Common myeloid progenitor, CD34-positive (primary cell): Measurements from ENCODE around the gene SNX15.
A peak's percentile ranks its signal among the peaks of the same experiment; 100 is the strongest.

Experiments
- CTCF ChIA-PET: fragments of 350-600 bp; sonication (Branson Sonifier 250); formaldehyde crosslinking; loops from one replicate; lab custom pipeline; 2021; ENCODE audit warnings: antibody characterized with exemption; lab: Charles Lee
- POLR2A ChIA-PET: fragments of 350-600 bp; sonication (Branson Sonifier 250); formaldehyde crosslinking; loops from one replicate; lab custom pipeline; 2021; ENCODE audit warnings: antibody characterized with exemption; lab: Charles Lee
- DNase-seq, 3 donors: peaks; one replicate each; pipeline versions ENCODE4 v3.0.0 to v3.0.0-alpha.2; 2013
- H3K27ac ChIP-seq, 2 experiments: 1 replicate in 1 of 2; 2 replicates in 1 of 2; pipeline ENCODE4 v1.7.0; 2013; ENCODE audit warnings: inconsistent platforms in 2 of 2, low read length in 2 of 2, mild to moderate bottlenecking in 2 of 2, low read depth in 1 of 2, moderate library complexity in 1 of 2; ENCODE audit not compliant: severe bottlenecking in 2 of 2, insufficient read depth in 1 of 2, poor library complexity in 1 of 2
- H3K27me3 ChIP-seq, 5 experiments: replicated peaks in 2 of 5; 1 replicate in 3 of 5; 2 replicates in 2 of 5; pipeline versions ENCODE4 v1.6.1 to v1.7.0; 2013; ENCODE audit warnings: low read length in 4 of 5, mild to moderate bottlenecking in 2 of 5, moderate library complexity in 2 of 5, inconsistent platforms in 1 of 5; ENCODE audit not compliant: insufficient read depth in 5 of 5, control insufficient read depth in 4 of 5
- H3K36me3 ChIP-seq, 4 experiments: 1 replicate in 2 of 4; 2 replicates in 2 of 4; pipeline versions ENCODE4 v1.6.1 to v1.7.0; 2013; ENCODE audit warnings: low read length in 3 of 4, control low read depth in 1 of 4, mild to moderate bottlenecking in 1 of 4; ENCODE audit not compliant: control insufficient read depth in 4 of 4, insufficient read depth in 4 of 4
- H3K4me1 ChIP-seq, 4 experiments: 1 replicate in 3 of 4; 2 replicates in 1 of 4; pipeline versions ENCODE4 v1.6.1 to v1.7.1; 2013; ENCODE audit warnings: low read length in 3 of 4, mild to moderate bottlenecking in 3 of 4, control low read depth in 1 of 4, inconsistent platforms in 1 of 4, moderate library complexity in 1 of 4; ENCODE audit not compliant: control insufficient read depth in 4 of 4, insufficient read depth in 4 of 4; ENCODE audit errors: control extremely low read depth in 1 of 4
- H3K4me3 ChIP-seq, 7 experiments: 1 replicate in 4 of 7; 2 replicates in 3 of 7; pipeline versions ENCODE4 v1.5.1 to v1.7.0; 2013; ENCODE audit warnings: mild to moderate bottlenecking in 7 of 7, low read length in 6 of 7, moderate library complexity in 6 of 7, inconsistent platforms in 2 of 7, low read depth in 2 of 7, control low read depth in 1 of 7; ENCODE audit not compliant: insufficient read depth in 4 of 7, control insufficient read depth in 1 of 7; ENCODE audit errors: extremely low read depth in 1 of 7
- H3K9me3 ChIP-seq, 5 experiments: 1 replicate in 4 of 5; 2 replicates in 1 of 5; pipeline versions ENCODE4 v1.6.1 to v1.7.1; 2013; ENCODE audit warnings: low read length in 4 of 5, mild to moderate bottlenecking in 2 of 5, inconsistent platforms in 1 of 5, low read depth in 1 of 5, moderate library complexity in 1 of 5; ENCODE audit not compliant: control insufficient read depth in 4 of 5, insufficient read depth in 2 of 5; ENCODE audit errors: control extremely low read depth in 1 of 5
- WGBS: methylation state at CpG from one replicate; pipeline ENCODE4 v1.1.5; 2013; ENCODE audit not compliant: insufficient coverage; 5-methylcytosine and 5-hydroxymethylcytosine counted together

SNX15 gene

GRCh38 chr11:65051398-65051858, 24.2 kb downstream of the SNX15 start:
- Histone ChIP-seq H3K4me3 (no peak overlapping the region), H3K9me3 (no peaks in the 10 kb centered on the region), H3K36me3 (no peaks in the 10 kb centered on the region), H3K4me1 (peaks cover 2 to 38% (median 30%) of the 10 kb centered on the region in 4 experiments), H3K27ac (no peak overlapping the region), H3K27me3 (no peaks in the 10 kb centered on the region)
- WGBS: 98% methylated on average over 8 of the region's 9 CpGs
- CTCF ChIA-PET: interaction anchor here (0.7 kb wide), 1 partner anchor 10 kb away, joined by 3 read pairs; the partner anchor contains the start of gene SAC3D1
- POLR2A ChIA-PET: no interaction called here
- no peak for DNase-seq

DNA sequence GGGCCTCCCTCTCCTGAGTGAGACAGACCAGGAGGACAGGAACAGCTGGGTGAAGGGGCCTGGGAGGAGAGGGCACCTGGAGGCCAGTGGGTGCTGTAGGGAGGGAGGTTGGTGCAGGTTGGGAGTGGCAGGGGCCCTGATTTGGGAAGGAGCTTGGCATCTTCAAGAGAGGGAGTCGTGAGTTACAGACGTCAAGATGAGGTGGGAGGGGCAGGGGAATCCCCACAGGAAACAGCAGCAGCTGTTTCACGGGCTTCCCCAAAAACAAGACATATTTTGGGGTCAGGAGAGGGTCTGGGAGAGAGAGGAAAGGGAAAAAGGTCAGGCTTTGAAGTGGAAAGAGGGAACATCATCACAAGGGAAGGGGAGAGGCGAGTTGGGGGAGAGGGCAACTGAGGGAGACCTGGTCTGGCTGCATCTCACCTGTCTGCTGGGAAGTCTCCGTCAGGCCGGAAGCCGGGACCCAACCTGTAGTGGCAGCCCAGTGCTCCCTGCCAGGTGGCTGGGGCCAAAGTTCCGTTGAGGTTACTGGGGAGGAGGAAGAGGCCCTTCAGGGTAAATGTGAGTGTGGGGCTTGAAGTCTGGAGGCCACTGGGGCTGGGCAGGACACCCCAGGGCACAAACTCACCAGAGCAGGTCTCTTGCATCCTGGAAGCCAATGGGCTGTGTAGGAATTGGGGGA, 26.7 kb downstream of the SNX15 start:
- CTCF ChIA-PET: interaction anchor here (1.0 kb wide), 1 partner anchor 8 kb away, joined by 4 read pairs; no protein-coding TSS in a partner anchor
- 0% methylated on average over 4 of the region's 8 CpGs for WGBS
- Histone ChIP-seq H3K27me3 (no peaks in the 10 kb centered on the region), H3K4me1 (peaks cover 0 to 18% (median 17%) of the 10 kb centered on the region in 4 experiments), H3K36me3 (no peaks in the 10 kb centered on the region), H3K9me3 (no peaks in the 10 kb centered on the region), H3K4me3 (peak overlapping the region in 2 of 7 experiments; percentile 11 to 32), H3K27ac (no peak overlapping the region)
- POLR2A ChIA-PET: no interaction called here
- peak in 2 of 3 donors; percentile 70 to 77 for DNase-seq

- no peak for DNase-seq
- no peaks in the 10 kb centered on the region for H3K36me3 ChIP-seq
- H3K4me1 ChIP-seq: peaks cover 0 to 19% (median 18%) of the 10 kb centered on the region in 4 experiments
- ChIA-PET POLR2A (no interaction called here), CTCF (interaction anchor here (1.1 kb wide), 1 partner anchor 16 kb away, joined by 3 read pairs; no protein-coding TSS in a partner anchor)
- no peak overlapping the region for H3K27ac ChIP-seq
- H3K27me3 ChIP-seq: no peaks in the 10 kb centered on the region
- no CpG with 5 or more reads among the region's 1 CpG for WGBS
- no peaks in the 10 kb centered on the region for H3K9me3 ChIP-seq
- H3K4me3 ChIP-seq: no peak overlapping the region
These were observed 28.3 kb downstream of the SNX15 start for GRCh38 chr11:65055538-65055937.

DNA sequence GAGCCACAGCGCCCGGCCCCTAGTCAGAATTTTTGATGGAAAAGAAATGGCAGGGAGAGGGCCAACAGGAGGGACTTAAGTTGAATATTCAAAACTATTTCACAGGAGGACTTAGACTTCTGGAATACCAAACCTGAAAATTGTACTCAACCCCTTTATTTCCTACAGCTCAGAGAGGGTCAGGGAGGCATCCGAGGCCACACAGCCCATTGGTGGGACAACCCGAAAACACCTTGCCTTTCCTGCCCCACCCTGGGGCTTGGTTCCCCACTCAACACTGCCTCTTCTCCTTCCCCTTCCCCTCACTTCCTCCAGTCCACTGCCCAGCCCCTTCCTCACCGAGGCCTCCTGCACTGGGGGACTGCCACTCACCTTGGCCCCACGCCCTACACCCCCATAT, 29.8 kb downstream of the SNX15 start:
- Histone ChIP-seq H3K27me3 (no peaks in the 10 kb centered on the region), H3K36me3 (no peaks in the 10 kb centered on the region), H3K9me3 (no peaks in the 10 kb centered on the region), H3K4me3 (no peak overlapping the region), H3K4me1 (peaks cover 0 to 19% (median 18%) of the 10 kb centered on the region in 4 experiments), H3K27ac (no peak overlapping the region)
- ChIA-PET CTCF (interaction anchor here (1.2 to 2.0 kb wide), 4 partner anchors 9 to 60 kb away, joined by 3 to 4 read pairs (median 4); partner anchors contain the start of gene BATF2), POLR2A (interaction anchor here (0.7 kb wide), 1 partner anchor 12 kb away, joined by 4 read pairs; no protein-coding TSS in a partner anchor)
- DNase-seq: no peak
- WGBS: 100% methylated on average over 2 of the region's 6 CpGs

GRCh38 chr11:65057526-65057925, 30.3 kb downstream of the SNX15 start:
- no peaks in the 10 kb centered on the region for H3K36me3 ChIP-seq
- ChIA-PET POLR2A (interaction anchor here (0.7 kb wide), 1 partner anchor 12 kb away, joined by 4 read pairs; no protein-coding TSS in a partner anchor), CTCF (interaction anchor here (1.2 to 2.0 kb wide), 4 partner anchors 9 to 61 kb away, joined by 3 to 4 read pairs (median 4); partner anchors contain the start of gene BATF2)
- H3K27ac ChIP-seq: no peak overlapping the region
- no peak for DNase-seq
- H3K27me3 ChIP-seq: no peaks in the 10 kb centered on the region
- no peak overlapping the region for H3K4me3 ChIP-seq
- WGBS: 98% methylated on average over 4 of the region's 7 CpGs
- no peaks in the 10 kb centered on the region for H3K9me3 ChIP-seq
- peaks cover 0 to 22% (median 18%) of the 10 kb centered on the region in 4 experiments for H3K4me1 ChIP-seq

DNA sequence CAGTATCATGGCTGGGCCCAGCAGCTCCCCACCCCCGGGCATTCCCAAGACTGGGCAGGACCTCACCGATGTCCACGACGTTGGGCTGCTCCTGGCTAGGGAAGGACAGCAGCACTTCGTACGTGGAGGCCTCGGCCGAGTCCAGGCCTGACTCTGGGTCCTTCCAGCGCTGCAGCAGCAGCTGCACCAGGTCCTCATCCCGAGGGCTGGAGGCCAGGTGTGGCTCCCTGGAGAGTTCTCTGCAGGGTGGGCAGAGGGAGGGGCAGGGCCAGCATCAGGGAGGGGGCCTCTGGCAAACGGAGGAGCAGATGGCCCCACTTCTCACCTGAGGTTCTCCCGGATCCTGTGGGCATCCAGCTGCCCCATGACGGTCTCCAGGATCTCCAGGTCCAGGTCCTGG, 30.8 kb downstream of the SNX15 start:
- H3K27me3 ChIP-seq: no peaks in the 10 kb centered on the region
- H3K9me3 ChIP-seq: no peaks in the 10 kb centered on the region
- no peaks in the 10 kb centered on the region for H3K36me3 ChIP-seq
- no peak overlapping the region for H3K27ac ChIP-seq
- CTCF ChIA-PET: interaction anchor here (1.2 to 2.0 kb wide), 7 partner anchors 8 to 170 kb away, joined by 3 to 7 read pairs (median 3); partner anchors contain the start of genes BATF2 and SAC3D1
- peaks cover 0 to 22% (median 17%) of the 10 kb centered on the region in 4 experiments for H3K4me1 ChIP-seq
- DNase-seq: no peak
- H3K4me3 ChIP-seq: no peak overlapping the region
- POLR2A ChIA-PET: interaction anchor here (0.7 kb wide), 1 partner anchor 11 kb away, joined by 4 read pairs; no protein-coding TSS in a partner anchor
- 93% methylated on average over 11 of the region's 13 CpGs for WGBS
